ENCODE measurements around the gene FNDC11.
"Not testable (repeated sequence)": the region's sequence is repeated elsewhere in the genome, so short reads cannot be mapped to it uniquely, and the experiment has no call there.

FNDC11 gene

DNA sequence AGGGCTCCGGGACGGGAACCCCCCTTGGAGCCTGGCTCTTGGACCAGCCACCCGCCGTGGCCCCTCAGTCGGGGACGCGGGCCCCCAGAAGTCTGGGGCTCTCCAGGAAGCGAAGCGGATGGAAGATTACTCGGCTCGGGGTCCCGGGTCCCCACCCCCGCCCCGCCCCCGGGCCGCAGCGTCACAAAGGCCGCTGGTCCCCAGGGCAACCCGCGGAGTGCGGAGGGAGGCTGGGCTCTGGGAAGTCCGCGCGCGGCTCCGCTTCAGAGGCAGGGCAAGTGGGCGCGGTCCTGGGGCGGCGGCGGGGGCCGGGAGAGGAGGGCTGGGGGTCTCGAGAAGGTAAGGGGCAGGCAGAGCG lies at the start of gene FNDC11:
Gene FNDC11, plus strand, starts transcription at position 227 of the 358 bp plus-strand sequence. CDS start 1,505 bp downstream, outside the sequence.
- in situ Hi-C loops (cut with MboI; ENCODE audit: low pct_unique_long_range_greater_than_20kb, low sequenced_read_pairs) = no loop called here
- no peak for DNase-seq

- no peak for DNase-seq
- in situ Hi-C loops (cut with MboI; ENCODE audit: low pct_unique_long_range_greater_than_20kb, low sequenced_read_pairs) = no loop called here
These were observed 49.3 kb upstream of the FNDC11 start for GRCh38 chr20:63504642-63505041.

GRCh38 chr20:63505281-63505680 lies 48.7 kb upstream of the FNDC11 start:
- DNase-seq = no peak
- in situ Hi-C loops (cut with MboI; ENCODE audit: low pct_unique_long_range_greater_than_20kb, low sequenced_read_pairs) = no loop called here

DNA sequence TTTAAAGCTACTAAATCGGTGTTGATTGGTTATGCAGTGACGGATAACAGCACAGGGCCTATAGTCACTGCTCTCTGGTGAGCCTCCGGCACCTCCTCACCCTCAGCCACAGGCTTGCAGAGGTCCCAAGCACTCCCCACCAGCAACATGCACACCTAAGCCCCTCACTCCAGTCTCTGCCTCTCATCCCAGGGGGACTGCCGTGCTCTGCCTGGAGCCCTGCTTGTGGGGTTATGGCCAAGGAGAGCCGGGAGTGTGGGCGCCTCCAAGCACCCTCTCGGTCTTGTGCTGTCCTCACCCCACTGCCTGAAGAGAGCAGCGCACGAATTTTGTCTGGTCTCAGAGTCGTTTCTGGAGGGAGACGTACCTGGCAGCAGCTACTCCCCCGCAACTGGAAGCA lies 48.2 kb upstream of the FNDC11 start:
- in situ Hi-C loops (cut with MboI; ENCODE audit: low pct_unique_long_range_greater_than_20kb, low sequenced_read_pairs) = no loop called here
- DNase-seq = no peak

DNA sequence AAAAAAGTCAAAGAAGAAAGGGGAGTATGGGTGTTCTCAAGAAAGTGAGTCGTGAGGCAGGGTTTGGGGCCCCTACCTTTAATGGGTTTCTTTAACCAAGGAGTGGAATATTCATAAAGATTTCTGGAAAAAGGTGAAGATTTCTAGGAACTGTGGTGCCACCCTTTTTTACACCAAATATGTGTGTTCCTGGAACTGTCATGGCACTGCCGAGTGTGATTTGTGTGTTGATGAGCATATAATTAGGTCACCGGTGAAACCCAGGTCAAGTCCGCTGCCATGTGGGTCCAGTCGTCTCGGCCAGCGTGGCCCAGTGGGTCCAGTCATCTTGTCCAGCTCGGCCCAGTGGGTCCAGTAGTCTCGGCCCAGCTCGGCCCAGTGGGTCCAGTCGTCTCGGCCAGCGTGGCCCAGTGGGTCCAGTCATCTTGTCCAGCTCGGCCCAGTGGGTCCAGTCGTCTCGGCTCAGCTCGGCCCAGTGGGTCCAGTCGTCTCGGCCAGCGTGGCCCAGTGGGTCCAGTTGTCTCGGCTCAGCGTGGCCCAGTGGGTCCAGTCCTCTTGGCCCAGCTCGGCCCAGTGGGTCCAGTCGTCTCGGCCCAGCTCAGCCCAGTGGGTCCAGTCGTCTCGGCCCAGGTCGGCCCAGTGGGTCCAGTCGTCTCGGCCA lies 46.7 kb upstream of the FNDC11 start:
- DNase-seq = no peak
- in situ Hi-C loops (cut with MboI; ENCODE audit: low pct_unique_long_range_greater_than_20kb, low sequenced_read_pairs) = no loop called here

DNA sequence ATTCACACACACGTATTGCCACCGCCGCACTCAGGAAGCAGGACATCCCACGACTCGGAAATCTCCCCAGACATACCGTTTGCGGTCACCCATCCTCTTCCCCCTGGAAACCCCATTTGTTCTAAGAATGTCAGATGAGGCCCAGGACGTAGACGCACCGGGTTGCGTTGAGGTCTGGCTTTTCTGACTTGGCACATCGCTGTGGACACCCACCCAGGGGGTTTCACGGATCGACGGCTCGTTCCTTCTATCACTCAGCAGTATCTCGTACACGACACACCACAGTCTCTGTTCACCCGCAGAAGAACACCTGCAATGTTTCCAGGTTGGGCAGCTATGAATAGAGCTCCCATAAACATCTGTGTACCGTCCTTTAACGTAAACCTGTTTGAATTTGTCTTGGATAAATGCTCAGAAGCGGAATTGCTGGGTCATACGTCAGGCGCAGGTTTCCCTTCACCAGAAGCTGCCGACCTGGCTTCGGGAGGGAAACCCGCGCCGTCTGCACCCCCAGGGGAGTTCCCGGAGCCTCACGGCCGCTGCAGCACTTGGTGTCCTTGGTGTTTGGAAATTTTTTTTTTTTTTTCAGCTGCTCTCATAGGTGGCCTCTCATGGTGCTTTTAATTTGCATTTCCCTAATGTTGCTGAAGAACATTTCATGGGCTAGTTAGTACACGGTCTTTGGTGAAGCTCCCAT lies 45.7 kb upstream of the FNDC11 start:
- DNase-seq = peak; percentile 33

GRCh38 chr20:63509088-63509564 lies 44.8 kb upstream of the FNDC11 start:
- in situ Hi-C loops (cut with MboI; ENCODE audit: low pct_unique_long_range_greater_than_20kb, low sequenced_read_pairs) = no loop called here
- DNase-seq = no peak

More for the DNA sequence above, 45.7 kb upstream of the FNDC11 start:
- in situ Hi-C loops (cut with MboI; ENCODE audit: low pct_unique_long_range_greater_than_20kb, low sequenced_read_pairs) = no loop called here

DNA sequence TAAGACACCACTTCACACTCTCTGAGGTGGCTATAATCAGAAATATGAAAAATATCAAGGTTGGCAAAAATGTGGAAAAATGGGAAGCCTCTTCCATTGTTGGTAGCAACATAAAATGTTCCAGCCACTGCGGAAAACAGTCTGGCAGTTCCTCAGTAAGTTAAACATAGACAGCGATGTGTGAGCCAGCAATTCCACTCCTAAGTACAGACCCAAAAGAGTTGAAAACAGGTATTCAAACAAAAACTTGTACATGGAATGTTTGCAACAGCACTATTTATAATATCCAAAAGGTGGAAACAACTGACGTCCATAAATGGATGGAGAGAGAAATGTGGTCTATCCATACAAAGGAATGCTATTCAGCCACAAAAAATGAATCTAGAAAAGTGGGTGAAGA lies 40.8 kb upstream of the FNDC11 start:
- in situ Hi-C loops (cut with MboI; ENCODE audit: low pct_unique_long_range_greater_than_20kb, low sequenced_read_pairs) = no loop called here
- DNase-seq = no peak

GRCh38 chr20:63514520-63514919 lies 39.4 kb upstream of the FNDC11 start:
- DNase-seq = peak; percentile 84
- in situ Hi-C loops (cut with MboI; ENCODE audit: low pct_unique_long_range_greater_than_20kb, low sequenced_read_pairs) = not testable (repeated sequence)

DNA sequence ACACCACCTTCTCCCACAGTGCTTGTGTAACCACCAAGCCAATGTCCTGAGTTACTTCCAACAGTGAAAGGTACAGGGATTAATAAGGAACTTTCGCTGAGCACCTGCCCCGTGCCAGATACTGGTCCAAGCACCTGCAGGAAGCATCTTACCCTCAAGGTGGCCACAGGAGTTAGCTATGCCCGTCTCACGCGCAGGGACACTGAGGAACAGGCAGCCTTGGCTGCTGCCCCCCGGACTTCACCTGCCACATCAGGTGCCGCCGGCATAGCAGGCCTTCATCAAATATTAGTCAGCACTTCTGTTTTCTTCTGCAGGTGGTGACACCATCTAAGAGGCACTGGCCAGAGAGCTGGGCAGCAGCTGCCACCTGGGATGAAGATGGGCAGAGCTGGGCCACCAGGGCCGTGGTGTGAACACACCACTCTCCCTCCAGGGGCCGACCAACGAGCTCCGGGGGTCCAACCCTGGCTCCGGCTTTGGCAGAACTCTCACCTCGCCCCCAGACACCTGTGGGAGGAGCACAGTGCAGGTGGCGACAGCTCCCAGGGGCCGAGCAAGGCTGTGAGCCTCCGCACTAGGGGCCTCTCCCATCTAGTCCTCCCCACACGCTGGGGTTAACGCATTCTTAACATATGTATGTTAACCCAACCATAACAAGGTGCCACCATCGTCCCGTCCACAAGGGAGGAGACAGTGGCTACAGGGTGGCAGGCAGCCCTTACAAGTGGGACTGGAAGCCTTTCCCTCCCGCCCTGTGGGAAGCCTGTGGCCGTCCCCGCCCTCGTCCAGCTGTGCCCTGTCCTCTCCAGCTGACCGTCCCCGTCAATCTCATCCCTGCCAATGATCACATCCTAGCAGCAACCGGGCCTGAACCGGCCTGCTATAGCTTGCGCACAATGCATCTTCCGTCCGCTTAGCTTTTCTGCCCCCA lies 36.3 kb upstream of the FNDC11 start:
- no peak for DNase-seq
- in situ Hi-C loops (cut with MboI; ENCODE audit: low pct_unique_long_range_greater_than_20kb, low sequenced_read_pairs) = no loop called here

DNA sequence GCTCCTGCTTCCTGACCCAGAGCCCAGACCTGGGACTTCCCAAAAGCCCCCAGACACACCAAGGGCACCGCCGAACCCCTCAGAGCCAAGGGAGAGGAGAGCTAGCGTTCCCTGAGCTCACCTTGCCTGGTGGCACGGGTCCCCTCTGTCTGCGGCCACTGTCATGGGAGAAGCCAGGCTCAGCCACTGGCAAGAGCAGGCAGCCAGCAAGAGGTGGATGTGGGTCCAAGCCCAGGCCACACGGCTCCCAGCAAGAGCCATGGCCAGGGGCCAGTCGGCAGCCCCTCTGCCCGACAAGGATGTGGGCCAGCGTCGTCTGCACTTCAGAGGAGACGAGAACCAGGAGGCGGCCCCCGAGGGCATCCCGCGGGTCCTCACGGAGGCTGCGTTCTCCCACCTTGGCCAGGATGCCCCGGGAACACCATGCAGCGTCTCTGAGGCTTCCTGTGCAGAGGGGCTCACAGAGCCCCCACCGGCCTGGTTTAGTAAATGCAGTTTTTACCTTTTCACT lies 35.6 kb upstream of the FNDC11 start:
- in situ Hi-C loops (cut with MboI; ENCODE audit: low pct_unique_long_range_greater_than_20kb, low sequenced_read_pairs) = no loop called here

DNA sequence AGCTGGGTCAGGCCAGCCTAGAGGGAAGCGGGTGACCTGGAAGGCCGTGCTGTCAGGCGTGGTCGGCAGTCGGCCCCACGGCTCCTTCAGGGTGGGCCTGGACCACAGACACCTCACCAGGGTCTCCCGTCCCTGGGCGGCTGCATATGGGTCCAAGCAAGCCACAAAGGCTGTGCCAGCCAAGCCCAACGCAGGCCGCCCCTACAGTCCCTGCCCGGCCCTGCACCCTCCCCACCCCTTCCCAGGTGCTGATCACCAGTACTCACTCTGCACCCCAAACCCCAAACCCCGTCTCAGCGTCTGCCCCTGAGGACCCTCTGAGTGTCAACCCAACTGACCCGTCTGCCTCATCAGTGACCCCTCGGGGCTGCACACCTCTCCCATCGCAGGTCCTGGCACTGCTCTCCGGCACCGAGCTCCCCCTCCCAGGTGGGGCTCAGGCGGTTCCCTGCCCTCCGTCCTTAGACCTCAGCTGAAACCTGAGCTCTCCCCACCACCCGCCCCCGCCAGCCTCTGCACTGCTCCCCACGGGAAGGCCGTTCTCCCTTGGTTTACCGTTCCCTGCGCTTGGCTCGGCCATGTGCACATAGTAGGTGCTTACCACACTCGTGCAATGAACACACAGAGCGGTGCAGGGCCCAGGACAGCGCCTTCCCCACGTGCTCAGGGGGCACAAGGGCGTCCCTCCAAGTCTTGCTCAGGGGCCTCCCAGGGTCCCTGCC lies 34.9 kb upstream of the FNDC11 start:
- in situ Hi-C loops (cut with MboI; ENCODE audit: low pct_unique_long_range_greater_than_20kb, low sequenced_read_pairs) = no loop called here
- DNase-seq = no peak

More for the DNA sequence above, 35.6 kb upstream of the FNDC11 start:
- no peak for DNase-seq

- in situ Hi-C loops (cut with MboI; ENCODE audit: low pct_unique_long_range_greater_than_20kb, low sequenced_read_pairs) = no loop called here
- peak; percentile 66 for DNase-seq
These were observed 34.1 kb upstream of the FNDC11 start for GRCh38 chr20:63519668-63520503.

DNA sequence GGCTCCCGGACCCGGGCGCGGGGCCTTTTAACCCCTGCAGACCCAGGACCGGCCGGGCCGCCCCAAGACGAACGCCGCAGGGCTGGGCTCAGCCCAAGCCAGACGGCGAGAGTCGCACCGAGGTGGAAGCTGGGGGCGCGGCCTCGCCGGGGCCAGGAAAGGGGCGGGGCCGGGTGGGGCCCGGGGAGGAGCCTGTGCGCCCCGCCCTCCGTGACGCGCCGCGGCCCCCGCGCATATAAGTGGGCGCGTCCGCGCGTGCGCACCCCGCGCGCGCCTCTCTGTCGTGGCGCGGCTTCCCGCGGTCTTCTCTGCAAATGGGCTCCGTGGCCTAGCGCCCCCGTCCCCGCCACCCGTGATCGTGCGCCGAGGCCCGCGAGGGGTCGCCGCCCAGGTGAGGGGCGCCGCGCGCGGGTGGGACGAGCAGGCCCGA lies 33.4 kb upstream of the FNDC11 start, which contains the start of gene PPDPF:
Gene PPDPF, plus strand, starts transcription at position 262 of the 430 bp plus-strand sequence. CDS start 544 bp downstream, outside the sequence.
- peak; percentile 65 for DNase-seq
- in situ Hi-C loops (cut with MboI; ENCODE audit: low pct_unique_long_range_greater_than_20kb, low sequenced_read_pairs) = no loop called here

GRCh38 chr20:63520934-63521601 lies 32.9 kb upstream of the FNDC11 start:
- in situ Hi-C loops (cut with MboI; ENCODE audit: low pct_unique_long_range_greater_than_20kb, low sequenced_read_pairs) = no loop called here
- DNase-seq = peak; percentile 47

GRCh38 chr20:63521602-63522001 lies 32.4 kb upstream of the FNDC11 start:
- in situ Hi-C loops (cut with MboI; ENCODE audit: low pct_unique_long_range_greater_than_20kb, low sequenced_read_pairs) = no loop called here
- no peak for DNase-seq

- in situ Hi-C loops (cut with MboI; ENCODE audit: low pct_unique_long_range_greater_than_20kb, low sequenced_read_pairs) = no loop called here
These were observed 31.7 kb upstream of the FNDC11 start for GRCh38 chr20:63522091-63522868.

More at GRCh38 chr20:63522091-63522868, 31.7 kb upstream of the FNDC11 start:
- no peak for DNase-seq

All from KBM-7 (cell line).